Bronchial epithelial cell (primary cell): ENCODE results near the gene SLC6A12. TPM values are rescaled to one million over a fixed set of nuclear protein-coding genes. Genes with fewer than 3 reads are reported as not detected.

Source experiments
- DNase-seq: peaks from one replicate; pipeline ENCODE4 v3.0.0-alpha.2; 2010; ENCODE audit warnings: low read depth
- FAIRE-seq: peaks from 2 replicates; lab custom pipeline; 2011; peaks lifted over from hg19 to GRCh38; lab: Jason Lieb, UNC
- H3K27me3 ChIP-seq: 2 replicates; pipeline ENCODE4 v1.5.1; 2011; ENCODE audit warnings: low read length; ENCODE audit not compliant: control insufficient read depth, insufficient read depth
- H3K36me3 ChIP-seq: 2 replicates; pipeline ENCODE4 v1.5.1; 2011; ENCODE audit warnings: low read length; ENCODE audit not compliant: control insufficient read depth, insufficient read depth
- H3K4me3 ChIP-seq: 2 replicates; pipeline ENCODE4 v1.5.1; 2011; ENCODE audit warnings: mild to moderate bottlenecking, low read depth, low read length, control low read depth
- CTCF ChIP-seq: IDR thresholded peaks from 2 replicates; pipeline ENCODE4 v1.5.1; 2011; ENCODE audit warnings: mild to moderate bottlenecking, moderate library complexity, low read length, control low read depth, inconsistent platforms; ENCODE audit not compliant: insufficient read depth, severe bottlenecking
- total RNA-seq: library from RNA; depleted of rRNA; stranded (reverse); fragments of >200 nt; gene quantifications from 2 replicates; pipeline ENCODE4 v1.2.1, GENCODE V29; 2014

The SLC6A12 gene
- total RNA-seq, 1 donor from 2014 or later, result not detected

- H3K36me3 ChIP-seq, result no peaks in the 10 kb centered on the region
- FAIRE-seq (no peak), DNase-seq (no peak)
- TF ChIP-seq CTCF, result no peak
- peaks cover 11% of the 10 kb centered on the region for H3K27me3 ChIP-seq
- no peak overlapping the region for H3K4me3 ChIP-seq
These were observed 43.0 kb upstream of the SLC6A12 start for GRCh38 chr12:256958-257357.

- peaks cover 9% of the 10 kb centered on the region for H3K27me3 ChIP-seq
- H3K4me3 ChIP-seq, result no peak overlapping the region
- no peak for TF ChIP-seq CTCF
- DNase-seq (no peak), FAIRE-seq (no peak)
- no peaks in the 10 kb centered on the region for H3K36me3 ChIP-seq
These were observed 42.3 kb upstream of the SLC6A12 start for GRCh38 chr12:256225-256624.

- peaks cover 6% of the 10 kb centered on the region for H3K27me3 ChIP-seq
- TF ChIP-seq CTCF, result no peak
- no peak for DNase-seq
- no peaks in the 10 kb centered on the region for H3K36me3 ChIP-seq
- FAIRE-seq, result no peak
- no peak overlapping the region for H3K4me3 ChIP-seq
These were observed 41.0 kb upstream of the SLC6A12 start for GRCh38 chr12:254912-255311.

- Histone ChIP-seq H3K36me3 (no peaks in the 10 kb centered on the region), H3K4me3 (no peak overlapping the region), H3K27me3 (peaks cover 5% of the 10 kb centered on the region)
- DNase-seq (no peak), FAIRE-seq (no peak)
- no peak for TF ChIP-seq CTCF
These were observed 40.1 kb upstream of the SLC6A12 start for GRCh38 chr12:254039-254438.

GRCh38 chr12:253116-253831, 39.3 kb upstream of the SLC6A12 start:
- Histone ChIP-seq H3K27me3 (peaks cover 4% of the 10 kb centered on the region), H3K4me3 (no peak overlapping the region), H3K36me3 (no peaks in the 10 kb centered on the region)
- FAIRE-seq (no peak), DNase-seq (no peak)
- no peak for TF ChIP-seq CTCF

- no peaks in the 10 kb centered on the region for H3K36me3 ChIP-seq
- H3K4me3 ChIP-seq, result no peak overlapping the region
- FAIRE-seq, result no peak
- peaks cover 1% of the 10 kb centered on the region for H3K27me3 ChIP-seq
- DNase-seq, result no peak
- no peak for TF ChIP-seq CTCF
These were observed 38.7 kb upstream of the SLC6A12 start for GRCh38 chr12:252636-253035.
